Measurements from ENCODE around the gene EPDR1.

DNA sequence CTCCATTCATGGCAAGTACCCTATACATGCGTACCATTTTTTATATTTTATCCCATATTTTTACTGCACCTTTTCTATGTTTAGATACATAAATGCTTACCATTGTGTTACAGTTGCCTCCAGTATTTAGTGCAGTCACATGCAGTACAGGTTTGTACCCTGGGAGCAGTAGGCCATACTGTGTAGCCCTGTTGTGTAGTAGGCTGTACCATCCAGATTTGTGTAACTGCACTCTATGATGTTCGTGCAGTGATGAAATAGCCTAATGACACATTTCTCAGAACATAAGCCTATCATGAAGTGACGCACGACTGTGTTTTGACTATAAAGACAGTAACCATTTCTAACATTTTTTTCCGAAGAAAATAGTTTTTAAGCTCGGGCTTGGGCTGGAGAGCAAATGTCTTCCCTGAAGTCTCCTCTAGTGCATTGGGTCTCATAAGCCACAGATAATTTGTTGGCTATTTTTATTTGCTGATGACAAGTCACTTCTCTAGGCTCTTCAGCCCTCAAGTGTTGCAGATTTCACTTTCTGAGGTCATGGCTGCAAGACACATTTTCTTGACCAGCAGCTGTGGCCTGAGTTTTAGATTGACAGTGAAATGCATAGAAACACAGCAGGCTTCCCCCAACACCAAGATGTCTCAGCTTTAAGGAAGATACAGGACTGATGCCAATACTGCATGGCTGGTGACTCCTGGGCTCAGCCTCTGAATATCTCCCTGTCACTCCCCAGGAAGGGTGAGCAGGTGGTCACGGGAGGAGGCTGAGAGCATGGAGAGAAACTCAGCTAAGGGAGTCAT, 26.9 kb downstream of the EPDR1 start:
- TF ChIP-seq ZNF274 (IDR thresholded peaks at IDR 0.05; ENCODE audit: low read depth, low read length) (no peak), SUZ12 (IDR thresholded peaks at IDR 0.05; ENCODE audit: extremely low read depth, insufficient read depth, insufficient read length) (no peak)
